ENCODE data around the gene IFNAR2.

DNA sequence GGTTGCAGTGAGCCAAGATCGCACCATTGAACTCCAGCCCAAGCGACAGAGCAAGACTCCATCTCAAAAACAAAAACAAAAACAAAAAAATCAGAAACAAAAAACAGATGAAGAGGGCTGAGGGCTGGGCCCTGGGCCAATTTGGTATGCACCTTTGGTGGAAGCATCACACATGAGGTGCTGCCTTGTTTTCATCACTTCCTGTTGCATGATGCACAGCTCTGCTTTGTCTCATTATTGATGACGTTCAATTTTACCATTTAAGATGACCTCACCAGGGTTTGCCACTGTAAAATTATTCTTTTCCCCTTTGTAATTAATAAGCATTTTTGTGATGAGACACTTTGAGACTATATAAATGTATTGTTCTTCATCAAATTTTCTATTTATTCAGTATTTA, 9.8 kb upstream of the IFNAR2 start:
- TF ChIP-seq POLR2AphosphoS5 (IDR thresholded peaks at IDR 0.05; ENCODE audit: low read depth, low read length): no peak
- no peak for TF ChIP-seq SIN3A (IDR thresholded peaks at IDR 0.05; ENCODE audit: borderline replicate concordance, insufficient read depth, low read length)
- TF ChIP-seq, protein P1, sequence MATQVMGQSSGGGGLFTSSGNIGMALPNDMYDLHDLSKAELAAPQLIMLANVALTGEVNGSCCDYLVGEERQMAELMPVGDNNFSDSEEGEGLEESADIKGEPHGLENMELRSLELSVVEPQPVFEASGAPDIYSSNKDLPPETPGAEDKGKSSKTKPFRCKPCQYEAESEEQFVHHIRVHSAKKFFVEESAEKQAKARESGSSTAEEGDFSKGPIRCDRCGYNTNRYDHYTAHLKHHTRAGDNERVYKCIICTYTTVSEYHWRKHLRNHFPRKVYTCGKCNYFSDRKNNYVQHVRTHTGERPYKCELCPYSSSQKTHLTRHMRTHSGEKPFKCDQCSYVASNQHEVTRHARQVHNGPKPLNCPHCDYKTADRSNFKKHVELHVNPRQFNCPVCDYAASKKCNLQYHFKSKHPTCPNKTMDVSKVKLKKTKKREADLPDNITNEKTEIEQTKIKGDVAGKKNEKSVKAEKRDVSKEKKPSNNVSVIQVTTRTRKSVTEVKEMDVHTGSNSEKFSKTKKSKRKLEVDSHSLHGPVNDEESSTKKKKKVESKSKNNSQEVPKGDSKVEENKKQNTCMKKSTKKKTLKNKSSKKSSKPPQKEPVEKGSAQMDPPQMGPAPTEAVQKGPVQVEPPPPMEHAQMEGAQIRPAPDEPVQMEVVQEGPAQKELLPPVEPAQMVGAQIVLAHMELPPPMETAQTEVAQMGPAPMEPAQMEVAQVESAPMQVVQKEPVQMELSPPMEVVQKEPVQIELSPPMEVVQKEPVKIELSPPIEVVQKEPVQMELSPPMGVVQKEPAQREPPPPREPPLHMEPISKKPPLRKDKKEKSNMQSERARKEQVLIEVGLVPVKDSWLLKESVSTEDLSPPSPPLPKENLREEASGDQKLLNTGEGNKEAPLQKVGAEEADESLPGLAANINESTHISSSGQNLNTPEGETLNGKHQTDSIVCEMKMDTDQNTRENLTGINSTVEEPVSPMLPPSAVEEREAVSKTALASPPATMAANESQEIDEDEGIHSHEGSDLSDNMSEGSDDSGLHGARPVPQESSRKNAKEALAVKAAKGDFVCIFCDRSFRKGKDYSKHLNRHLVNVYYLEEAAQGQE (IDR thresholded peaks at IDR 0.05; ENCODE audit: insufficient read depth in 1 of 2, low read depth in 2 of 2, low read length in 2 of 2): no peak
